Cardiac muscle cell (in vitro differentiated cells and primary cell): ENCODE results near the gene ZNF486. TPM values are rescaled to one million over a fixed set of nuclear protein-coding genes. Genes with fewer than 3 reads are reported as not detected.
"Not testable (repeated sequence)": the region's sequence is repeated elsewhere in the genome, so short reads cannot be mapped to it uniquely, and the experiment has no call there.

Experiments used
- DNase-seq, 2 donors: peaks; one replicate each; pipeline versions ENCODE4 v3.0.0 to v3.0.0-alpha.2; 2010 to 2017; ENCODE audit warnings: low read depth in 1 of 2, low spot score in 1 of 2
- H3K27ac ChIP-seq: fragments of 200-600 bp; sonication (generic); 2 replicates; pipeline ENCODE4 v1.5.1; 2016
- H3K27me3 ChIP-seq: fragments of 200-600 bp; sonication (generic); 2 replicates; pipeline ENCODE4 v1.6.0; 2016; ENCODE audit warnings: control low read depth
- H3K36me3 ChIP-seq: fragments of 200-600 bp; sonication (generic); 2 replicates; pipeline ENCODE4 v1.5.1; 2016; ENCODE audit warnings: control low read depth
- H3K4me1 ChIP-seq: fragments of 200-600 bp; sonication (generic); 2 replicates; pipeline ENCODE4 v1.8.1; 2017; ENCODE audit warnings: low read depth, mild to moderate bottlenecking, mixed run types
- H3K4me3 ChIP-seq: fragments of 200-600 bp; sonication (generic); 2 replicates; pipeline ENCODE4 v1.5.1; 2016; ENCODE audit warnings: mild to moderate bottlenecking
- H3K9me3 ChIP-seq: fragments of 200-600 bp; sonication (generic); 2 replicates; pipeline ENCODE4 v1.5.1; 2017; ENCODE audit warnings: low read depth, mild to moderate bottlenecking, control low read depth
- polyA plus RNA-seq: library from polyadenylated mRNA; unstranded; fragments of >200 nt; fragmentation: Nextera tagmentation; extraction: Ambion mirVana; gene quantifications from 2 replicates; pipeline ENCODE4 v1.2.1, GENCODE V29; 2016
- total RNA-seq: library from RNA; depleted of rRNA; stranded (reverse); fragments of >200 nt; gene quantifications from 2 replicates; pipeline ENCODE4 v1.2.3, GENCODE V29; 2016
- TF ChIP-seq, protein P1 (sequence below): IDR thresholded peaks from 2 replicates; pipeline ENCODE4 v1.5.1; 2012; ENCODE audit warnings: low read depth, mild to moderate bottlenecking, low read length

Gene ZNF486
- total and polyA plus RNA-seq, 2 experiments from 2014 or later: 4.2 to 9.8 TPM

DNA sequence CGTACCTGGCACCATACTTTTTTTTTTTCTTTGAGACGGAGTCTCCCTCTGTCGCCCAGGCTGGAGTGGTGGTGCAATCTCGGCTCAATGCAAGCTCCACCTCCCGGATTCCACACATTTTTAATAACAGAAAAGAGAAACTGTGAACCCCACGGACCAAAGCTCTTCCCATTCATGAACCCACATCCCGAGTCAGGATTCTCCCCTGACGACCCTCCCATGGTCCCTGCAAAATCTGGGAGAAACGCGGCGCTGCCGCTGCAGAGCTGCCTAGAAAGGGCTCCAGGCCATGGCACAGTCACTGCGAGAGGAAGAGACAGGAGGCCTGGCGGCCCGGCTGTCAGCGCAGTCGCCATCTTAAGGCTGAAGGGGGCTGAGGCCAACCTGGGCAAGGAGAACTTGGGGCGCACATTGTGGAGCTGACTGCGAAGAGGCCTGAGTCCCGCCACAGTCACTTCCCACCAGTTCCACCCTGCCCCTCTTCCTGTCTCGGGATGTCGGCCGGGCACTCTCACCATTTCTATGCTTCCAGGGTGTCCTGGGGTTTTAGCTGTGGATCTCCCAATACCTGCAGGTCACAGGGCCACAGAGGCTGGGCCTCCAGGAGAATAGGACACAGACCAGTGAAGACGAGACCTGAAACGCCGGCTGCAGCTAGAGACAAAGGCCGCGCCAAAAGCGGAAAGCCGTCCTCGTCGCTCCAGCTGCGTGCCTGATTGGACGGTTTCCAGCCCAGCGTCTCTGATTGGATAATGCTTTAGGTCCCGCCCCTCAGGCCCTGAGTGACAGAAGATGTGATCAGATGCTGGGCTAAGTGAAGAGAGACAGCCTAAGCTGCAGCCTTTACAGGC is 71.0 kb downstream of the ZNF486 start:
- H3K4me1 ChIP-seq: peaks cover 6% of the 10 kb centered on the region

GRCh38 chr19:20243629-20244028 is 76.6 kb downstream of the ZNF486 start:
- no peak for DNase-seq
- Histone ChIP-seq H3K9me3 (no peaks in the 10 kb centered on the region), H3K4me3 (no peak overlapping the region)

More for the DNA sequence above, 71.0 kb downstream of the ZNF486 start:
- Histone ChIP-seq H3K4me3 (peak overlapping the region; percentile 76), H3K9me3 (no peaks in the 10 kb centered on the region), H3K36me3 (no peaks in the 10 kb centered on the region), H3K27ac (peak overlapping the region; percentile 32), H3K27me3 (no peaks in the 10 kb centered on the region)
- peak; percentile 93 for DNase-seq
- TF ChIP-seq, protein P1, sequence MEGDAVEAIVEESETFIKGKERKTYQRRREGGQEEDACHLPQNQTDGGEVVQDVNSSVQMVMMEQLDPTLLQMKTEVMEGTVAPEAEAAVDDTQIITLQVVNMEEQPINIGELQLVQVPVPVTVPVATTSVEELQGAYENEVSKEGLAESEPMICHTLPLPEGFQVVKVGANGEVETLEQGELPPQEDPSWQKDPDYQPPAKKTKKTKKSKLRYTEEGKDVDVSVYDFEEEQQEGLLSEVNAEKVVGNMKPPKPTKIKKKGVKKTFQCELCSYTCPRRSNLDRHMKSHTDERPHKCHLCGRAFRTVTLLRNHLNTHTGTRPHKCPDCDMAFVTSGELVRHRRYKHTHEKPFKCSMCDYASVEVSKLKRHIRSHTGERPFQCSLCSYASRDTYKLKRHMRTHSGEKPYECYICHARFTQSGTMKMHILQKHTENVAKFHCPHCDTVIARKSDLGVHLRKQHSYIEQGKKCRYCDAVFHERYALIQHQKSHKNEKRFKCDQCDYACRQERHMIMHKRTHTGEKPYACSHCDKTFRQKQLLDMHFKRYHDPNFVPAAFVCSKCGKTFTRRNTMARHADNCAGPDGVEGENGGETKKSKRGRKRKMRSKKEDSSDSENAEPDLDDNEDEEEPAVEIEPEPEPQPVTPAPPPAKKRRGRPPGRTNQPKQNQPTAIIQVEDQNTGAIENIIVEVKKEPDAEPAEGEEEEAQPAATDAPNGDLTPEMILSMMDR: peak; percentile 31

GRCh38 chr19:20244356-20244755 is 77.3 kb downstream of the ZNF486 start:
- Histone ChIP-seq H3K27ac (no peak overlapping the region), H3K4me1 (peaks cover 5% of the 10 kb centered on the region), H3K9me3 (no peaks in the 10 kb centered on the region), H3K36me3 (no peaks in the 10 kb centered on the region), H3K4me3 (no peak overlapping the region), H3K27me3 (peaks cover 15% of the 10 kb centered on the region)
- TF ChIP-seq, protein P1: no peak
- no peak for DNase-seq

More at GRCh38 chr19:20243629-20244028, 76.6 kb downstream of the ZNF486 start:
- TF ChIP-seq, protein P1: no peak
- no peak overlapping the region for H3K27ac ChIP-seq
- peaks cover 15% of the 10 kb centered on the region for H3K27me3 ChIP-seq
- H3K36me3 ChIP-seq: no peaks in the 10 kb centered on the region
- peaks cover 6% of the 10 kb centered on the region for H3K4me1 ChIP-seq

DNA sequence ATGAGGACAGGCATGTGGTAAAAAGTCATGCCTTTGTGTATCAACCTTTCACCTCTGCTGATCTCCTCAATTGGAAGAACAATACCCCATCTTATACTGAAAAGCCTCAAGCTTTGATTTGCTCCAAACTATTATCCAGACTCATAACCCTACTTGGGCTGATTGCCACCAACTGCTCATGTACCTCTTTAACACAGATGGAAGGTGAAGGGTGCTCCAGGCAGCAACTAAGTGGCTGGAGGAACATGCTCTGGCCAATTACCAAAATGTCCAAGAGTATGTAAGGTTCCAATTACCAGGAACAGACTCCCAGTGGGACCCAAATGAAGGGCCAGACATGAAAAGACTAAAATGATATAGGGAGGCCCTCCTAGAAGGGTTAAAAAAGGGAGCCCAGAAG is 78.3 kb downstream of the ZNF486 start:
- Histone ChIP-seq H3K9me3 (no peaks in the 10 kb centered on the region), H3K4me1 (peaks cover 5% of the 10 kb centered on the region), H3K27me3 (peaks cover 15% of the 10 kb centered on the region), H3K36me3 (no peaks in the 10 kb centered on the region), H3K4me3 (no peak overlapping the region), H3K27ac (no peak overlapping the region)
- DNase-seq: no peak
- TF ChIP-seq, protein P1: no peak

DNA sequence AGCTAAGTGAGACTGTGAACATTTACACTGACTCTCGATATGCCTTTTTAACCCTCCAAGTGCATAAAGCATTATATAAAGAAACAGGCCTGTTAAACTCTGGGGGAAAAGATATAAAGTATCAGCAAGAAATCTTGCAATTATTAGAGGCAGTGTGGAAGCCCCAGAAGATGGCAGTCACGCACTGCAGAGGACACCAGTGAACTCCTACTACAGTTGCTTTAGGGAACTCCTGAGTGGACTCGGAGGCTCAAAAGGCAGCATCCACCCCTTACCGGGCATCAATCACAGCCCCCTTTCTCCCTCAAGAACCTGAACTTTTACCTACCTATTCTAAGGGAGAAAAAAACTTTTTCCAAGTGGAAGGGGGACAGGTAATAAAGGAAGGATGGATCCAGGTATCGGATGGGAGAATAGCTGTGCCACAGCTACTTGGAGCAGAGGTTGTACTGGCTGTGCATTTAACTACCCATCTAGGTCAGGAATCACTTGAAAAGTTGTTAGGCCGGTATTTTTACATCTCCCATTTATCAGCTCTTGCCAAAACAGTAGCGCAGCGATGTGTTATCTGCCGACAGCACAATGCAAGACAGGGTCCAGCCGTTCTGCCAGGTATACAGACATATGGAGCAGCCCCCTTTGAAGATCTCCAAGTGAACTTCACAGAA is 80.1 kb downstream of the ZNF486 start:
- Histone ChIP-seq H3K36me3 (no peaks in the 10 kb centered on the region), H3K9me3 (no peaks in the 10 kb centered on the region), H3K4me3 (no peak overlapping the region), H3K4me1 (peaks cover 5% of the 10 kb centered on the region), H3K27me3 (peaks cover 18% of the 10 kb centered on the region), H3K27ac (no peak overlapping the region)
- TF ChIP-seq, protein P1: peak; percentile 40
- peak; percentile 38 to 59 for DNase-seq

DNA sequence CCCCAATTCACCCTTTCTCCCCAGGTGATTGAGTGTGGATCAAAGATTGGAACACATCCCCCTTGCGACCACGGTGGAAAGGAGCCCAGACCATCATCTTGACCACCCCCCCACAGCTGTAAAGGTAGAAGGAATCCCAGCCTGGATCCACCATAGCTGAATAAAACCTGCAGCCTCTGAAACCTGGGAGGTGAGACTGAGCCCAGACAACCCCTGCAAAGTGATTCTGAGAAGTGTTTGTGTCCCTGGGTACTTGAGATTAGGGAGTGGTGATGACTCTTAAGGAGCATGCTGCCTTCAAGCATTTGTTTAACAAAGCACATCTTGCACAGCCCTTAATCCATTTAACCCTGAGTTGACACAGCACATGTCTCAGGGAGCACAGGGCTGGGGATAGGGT is 81.2 kb downstream of the ZNF486 start:
- H3K4me3 ChIP-seq, H3K36me3 ChIP-seq, H3K4me1 ChIP-seq, H3K27ac ChIP-seq, H3K9me3 ChIP-seq: not testable (repeated sequence)
- peak in 1 of 2 donors; percentile 15 for DNase-seq
- H3K27me3 ChIP-seq: peaks cover 22% of the 10 kb centered on the region
